ENCODE results near the gene PNCK. TPM values are rescaled to one million over a fixed set of nuclear protein-coding genes. Genes with fewer than 3 reads are reported as not detected.
"Not testable (repeated sequence)": the region's sequence is repeated elsewhere in the genome, so short reads cannot be mapped to it uniquely, and the experiment has no call there.

The PNCK gene
- total RNA-seq, 1 donor from 2014 or later = 1.1 TPM

DNA sequence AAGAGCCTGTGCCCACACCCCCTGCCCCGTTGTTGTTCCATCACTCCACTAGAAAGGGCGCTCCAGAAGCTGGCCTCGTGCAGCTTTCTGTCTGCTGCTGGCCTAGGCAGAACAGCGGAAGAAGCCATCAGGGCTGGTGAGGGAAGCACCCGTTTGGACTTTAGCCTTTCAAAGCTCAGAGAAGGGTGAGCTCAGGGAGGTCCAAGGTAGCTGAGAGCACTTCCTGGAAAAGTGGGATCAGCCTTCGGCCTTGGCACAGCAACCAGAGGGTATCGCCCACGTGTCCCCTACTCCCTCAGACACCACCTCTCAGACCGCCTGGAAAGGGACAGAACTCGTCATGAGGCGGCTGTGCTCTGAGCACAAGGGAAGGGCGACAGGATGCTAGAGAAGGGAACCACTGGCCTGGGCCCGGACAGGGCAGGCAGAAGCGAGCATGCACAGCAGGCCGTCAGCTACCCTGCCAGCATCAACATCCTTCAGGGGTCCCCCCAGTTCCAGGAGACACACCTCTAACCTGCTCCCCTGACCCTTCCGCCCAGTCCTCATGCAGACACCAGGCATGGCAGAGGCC is 25.7 kb upstream of the PNCK start:
- not testable (repeated sequence) for H3K36me3 ChIP-seq (ENCODE audit: insufficient read depth, low read length); DNase-seq (ENCODE audit: low read depth); H3K79me2 ChIP-seq (ENCODE audit: insufficient read depth, low read length); H3K4me1 ChIP-seq (ENCODE audit: insufficient read depth, low read length); FAIRE-seq; H3K4me2 ChIP-seq (ENCODE audit: low read length); H3K27me3 ChIP-seq (ENCODE audit: insufficient read depth, low read length); H3K4me3 ChIP-seq (ENCODE audit: insufficient read depth, low read depth, low read length); H3K27ac ChIP-seq (ENCODE audit: low read depth, low read length); H2AFZ ChIP-seq (ENCODE audit: low read depth, low read length); H4K20me1 ChIP-seq (ENCODE audit: insufficient read depth, low read length); H3K9me3 Mint-ChIP-seq (ENCODE audit: unreplicated experiment); H3K9me3 ChIP-seq (ENCODE audit: insufficient read depth, low read depth, low read length); H3K27me3 Mint-ChIP-seq (ENCODE audit: low read depth, unreplicated experiment); H3K36me3 Mint-ChIP-seq (ENCODE audit: low read depth, unreplicated experiment); H3K27ac Mint-ChIP-seq (ENCODE audit: unreplicated experiment); H3K4me1 Mint-ChIP-seq (ENCODE audit: low read depth, unreplicated experiment); H3K4me3 Mint-ChIP-seq (ENCODE audit: unreplicated experiment); H3K9ac ChIP-seq (ENCODE audit: low read length)

DNA sequence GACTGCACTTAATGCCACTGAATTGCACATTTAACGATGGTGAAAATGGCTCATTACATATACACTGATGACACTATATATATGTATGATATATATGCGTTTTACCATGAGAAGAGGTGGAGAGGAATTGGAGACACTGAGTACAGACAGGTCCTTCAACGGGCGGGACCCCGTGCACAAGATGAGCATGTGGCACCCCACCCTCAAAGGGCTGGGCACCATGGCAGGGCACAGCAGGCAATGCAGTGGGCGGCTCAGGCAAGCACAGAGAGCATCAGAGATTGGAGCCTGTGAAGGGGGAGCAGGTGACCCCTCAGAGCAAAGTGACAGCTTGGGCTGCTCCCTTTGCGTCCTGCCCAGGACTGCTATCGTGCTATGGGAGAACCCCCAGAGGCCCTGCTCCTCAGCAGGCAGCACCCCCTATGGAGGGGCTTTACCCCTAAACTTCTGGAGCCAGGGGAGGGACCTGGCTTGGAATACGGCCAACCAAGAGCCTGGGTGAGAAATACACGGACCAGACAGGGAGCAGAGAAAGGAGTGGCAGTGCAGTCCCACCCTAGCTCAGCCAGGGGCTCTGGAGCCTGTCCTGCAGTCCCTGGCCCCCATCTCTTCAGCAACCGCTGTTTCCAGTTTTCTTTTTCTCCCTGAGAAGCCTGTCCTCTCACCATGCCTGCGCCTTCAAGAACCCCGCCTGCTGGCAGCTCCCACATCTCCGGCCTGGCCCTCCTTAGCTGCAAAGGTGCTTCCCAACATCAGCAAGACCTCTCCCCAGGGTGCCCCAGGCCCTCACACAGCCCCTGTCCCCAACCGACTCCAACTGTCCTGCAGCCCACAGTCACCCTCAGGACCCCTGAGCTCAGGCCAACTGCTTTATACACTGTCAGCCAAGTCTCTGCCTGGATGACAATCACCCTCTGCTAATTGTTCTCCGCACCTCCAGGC is 24.6 kb upstream of the PNCK start:
- peak overlapping the region; percentile 47 for H3K27ac Mint-ChIP-seq (ENCODE audit: unreplicated experiment)

DNA sequence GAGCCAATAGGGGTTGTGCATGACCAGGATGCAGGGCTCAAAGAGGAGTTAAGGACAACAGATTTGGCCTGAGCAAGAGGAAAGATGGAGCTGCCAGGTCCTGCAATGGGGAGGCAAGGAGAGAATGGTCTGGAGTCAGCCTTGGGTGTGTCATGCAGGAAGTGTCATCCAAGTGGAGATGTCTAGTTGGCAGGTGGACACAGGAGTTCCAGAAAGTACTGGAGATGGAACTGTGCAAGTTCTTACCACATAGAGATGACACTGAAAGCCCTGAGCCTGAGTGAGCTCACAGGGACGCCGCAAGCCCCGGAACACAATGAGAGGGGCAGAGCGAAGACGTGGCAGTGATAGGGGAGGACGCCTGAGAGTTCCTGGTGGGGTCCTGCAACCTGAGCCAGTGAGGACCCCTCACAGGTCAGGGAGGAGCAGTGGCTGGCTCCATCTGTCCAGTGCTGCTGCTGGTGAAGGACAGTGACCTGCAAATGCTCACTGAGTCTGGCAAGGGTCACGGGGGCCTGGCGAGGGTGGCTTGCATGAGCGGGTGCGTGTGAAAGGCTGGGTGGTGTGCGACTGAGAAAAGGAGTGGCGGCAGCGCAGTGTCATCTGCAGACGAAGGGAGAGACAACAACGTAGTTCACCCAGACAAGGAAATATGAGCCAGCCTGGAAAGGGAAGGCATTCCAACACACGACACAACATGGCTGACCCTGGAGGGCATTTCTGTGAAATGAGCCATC is 23.5 kb upstream of the PNCK start:
- H3K4me2 ChIP-seq (ENCODE audit: low read length); FAIRE-seq; H3K4me1 ChIP-seq (ENCODE audit: insufficient read depth, low read length); H3K27me3 ChIP-seq (ENCODE audit: insufficient read depth, low read length); H4K20me1 ChIP-seq (ENCODE audit: insufficient read depth, low read length); H3K36me3 Mint-ChIP-seq (ENCODE audit: low read depth, unreplicated experiment); H3K9me3 ChIP-seq (ENCODE audit: insufficient read depth, low read depth, low read length); H3K36me3 ChIP-seq (ENCODE audit: insufficient read depth, low read length); H3K79me2 ChIP-seq (ENCODE audit: insufficient read depth, low read length); H3K4me1 Mint-ChIP-seq (ENCODE audit: low read depth, unreplicated experiment); H3K27me3 Mint-ChIP-seq (ENCODE audit: low read depth, unreplicated experiment); H2AFZ ChIP-seq (ENCODE audit: low read depth, low read length); H3K9ac ChIP-seq (ENCODE audit: low read length); DNase-seq (ENCODE audit: low read depth); H3K9me3 Mint-ChIP-seq (ENCODE audit: unreplicated experiment); H3K4me3 ChIP-seq (ENCODE audit: insufficient read depth, low read depth, low read length); H3K4me3 Mint-ChIP-seq (ENCODE audit: unreplicated experiment); H3K27ac ChIP-seq (ENCODE audit: low read depth, low read length): not testable (repeated sequence)
- H3K27ac Mint-ChIP-seq (ENCODE audit: unreplicated experiment) = peak overlapping the region; percentile 41

More for the DNA sequence above, 24.6 kb upstream of the PNCK start:
- DNase-seq (ENCODE audit: low read depth) (no peak), FAIRE-seq (no peak)
- H3K27ac ChIP-seq (ENCODE audit: low read depth, low read length) = no peak overlapping the region
- TF ChIP-seq, protein P1, sequence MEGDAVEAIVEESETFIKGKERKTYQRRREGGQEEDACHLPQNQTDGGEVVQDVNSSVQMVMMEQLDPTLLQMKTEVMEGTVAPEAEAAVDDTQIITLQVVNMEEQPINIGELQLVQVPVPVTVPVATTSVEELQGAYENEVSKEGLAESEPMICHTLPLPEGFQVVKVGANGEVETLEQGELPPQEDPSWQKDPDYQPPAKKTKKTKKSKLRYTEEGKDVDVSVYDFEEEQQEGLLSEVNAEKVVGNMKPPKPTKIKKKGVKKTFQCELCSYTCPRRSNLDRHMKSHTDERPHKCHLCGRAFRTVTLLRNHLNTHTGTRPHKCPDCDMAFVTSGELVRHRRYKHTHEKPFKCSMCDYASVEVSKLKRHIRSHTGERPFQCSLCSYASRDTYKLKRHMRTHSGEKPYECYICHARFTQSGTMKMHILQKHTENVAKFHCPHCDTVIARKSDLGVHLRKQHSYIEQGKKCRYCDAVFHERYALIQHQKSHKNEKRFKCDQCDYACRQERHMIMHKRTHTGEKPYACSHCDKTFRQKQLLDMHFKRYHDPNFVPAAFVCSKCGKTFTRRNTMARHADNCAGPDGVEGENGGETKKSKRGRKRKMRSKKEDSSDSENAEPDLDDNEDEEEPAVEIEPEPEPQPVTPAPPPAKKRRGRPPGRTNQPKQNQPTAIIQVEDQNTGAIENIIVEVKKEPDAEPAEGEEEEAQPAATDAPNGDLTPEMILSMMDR (IDR thresholded peaks at IDR 0.05; ENCODE audit: insufficient read depth, low read depth, low read length) = no peak
- TF ChIP-seq EZH2 (IDR thresholded peaks at IDR 0.05; ENCODE audit: insufficient read depth, low read length) = no peak
- H3K27me3 ChIP-seq (ENCODE audit: insufficient read depth, low read length) = no peaks in the 10 kb centered on the region
- no peak overlapping the region for H3K4me2 ChIP-seq (ENCODE audit: low read length)
- no peak overlapping the region for H3K9ac ChIP-seq (ENCODE audit: low read length)
- H3K27me3 Mint-ChIP-seq (ENCODE audit: low read depth, unreplicated experiment) = no peaks in the 10 kb centered on the region
- no peaks in the 10 kb centered on the region for H3K4me1 Mint-ChIP-seq (ENCODE audit: low read depth, unreplicated experiment)
- peaks cover 2% of the 10 kb centered on the region for H3K4me1 ChIP-seq (ENCODE audit: insufficient read depth, low read length)
- H2AFZ ChIP-seq (ENCODE audit: low read depth, low read length) = no peak overlapping the region
- peaks cover 4% of the 10 kb centered on the region for H3K36me3 Mint-ChIP-seq (ENCODE audit: low read depth, unreplicated experiment)
- no peaks in the 10 kb centered on the region for H3K79me2 ChIP-seq (ENCODE audit: insufficient read depth, low read length)
- H3K36me3 ChIP-seq (ENCODE audit: insufficient read depth, low read length) = no peaks in the 10 kb centered on the region
- no peaks in the 10 kb centered on the region for H4K20me1 ChIP-seq (ENCODE audit: insufficient read depth, low read length)
- no peak overlapping the region for H3K4me3 ChIP-seq (ENCODE audit: insufficient read depth, low read depth, low read length)
- peak overlapping the region; percentile 45 for H3K4me3 Mint-ChIP-seq (ENCODE audit: unreplicated experiment)
- no peaks in the 10 kb centered on the region for H3K9me3 Mint-ChIP-seq (ENCODE audit: unreplicated experiment)
- H3K9me3 ChIP-seq (ENCODE audit: insufficient read depth, low read depth, low read length) = no peaks in the 10 kb centered on the region

DNA sequence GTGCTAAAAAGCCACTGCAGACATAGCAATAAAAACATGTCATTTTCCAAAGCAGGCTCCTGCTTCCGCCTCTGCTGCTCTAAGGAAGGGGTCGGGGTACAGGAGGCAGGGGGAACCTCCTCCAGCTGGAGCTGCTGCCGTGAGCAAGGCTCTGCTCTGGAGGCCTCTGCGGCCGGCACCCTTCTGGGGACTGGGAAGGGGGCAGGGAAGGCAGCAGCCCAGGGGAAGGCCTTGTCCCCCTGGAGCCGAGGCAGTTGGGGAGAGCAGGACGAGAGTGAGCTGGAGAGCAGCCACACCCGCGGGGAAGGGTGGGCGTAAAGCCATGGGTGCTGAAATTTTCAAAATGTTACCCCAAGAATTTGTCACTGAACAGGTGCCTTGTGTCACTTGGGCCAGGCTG is 22.9 kb upstream of the PNCK start:
- not testable (repeated sequence) for H3K4me3 ChIP-seq (ENCODE audit: insufficient read depth, low read depth, low read length); H3K4me1 ChIP-seq (ENCODE audit: insufficient read depth, low read length); H2AFZ ChIP-seq (ENCODE audit: low read depth, low read length); H3K27ac ChIP-seq (ENCODE audit: low read depth, low read length); H3K4me3 Mint-ChIP-seq (ENCODE audit: unreplicated experiment); H3K27me3 Mint-ChIP-seq (ENCODE audit: low read depth, unreplicated experiment); H3K36me3 Mint-ChIP-seq (ENCODE audit: low read depth, unreplicated experiment); H3K9ac ChIP-seq (ENCODE audit: low read length); H3K27ac Mint-ChIP-seq (ENCODE audit: unreplicated experiment); H3K27me3 ChIP-seq (ENCODE audit: insufficient read depth, low read length); H3K9me3 Mint-ChIP-seq (ENCODE audit: unreplicated experiment); H3K4me1 Mint-ChIP-seq (ENCODE audit: low read depth, unreplicated experiment); H3K9me3 ChIP-seq (ENCODE audit: insufficient read depth, low read depth, low read length); H4K20me1 ChIP-seq (ENCODE audit: insufficient read depth, low read length); FAIRE-seq; H3K79me2 ChIP-seq (ENCODE audit: insufficient read depth, low read length); H3K36me3 ChIP-seq (ENCODE audit: insufficient read depth, low read length); DNase-seq (ENCODE audit: low read depth); H3K4me2 ChIP-seq (ENCODE audit: low read length)
